HG03520 (cell line): ENCODE data around the gene LYSMD1.
A peak's percentile ranks its signal among the peaks of the same experiment; 100 is the strongest.

Experiments used
- ATAC-seq: cut with Tn5 transposase; IDR thresholded peaks from one replicate; pipeline ENCODE4 v1.9.1; 2021; ENCODE audit warnings: mild to moderate bottlenecking, moderate library complexity; ENCODE audit not compliant: unreplicated experiment

The LYSMD1 gene

DNA sequence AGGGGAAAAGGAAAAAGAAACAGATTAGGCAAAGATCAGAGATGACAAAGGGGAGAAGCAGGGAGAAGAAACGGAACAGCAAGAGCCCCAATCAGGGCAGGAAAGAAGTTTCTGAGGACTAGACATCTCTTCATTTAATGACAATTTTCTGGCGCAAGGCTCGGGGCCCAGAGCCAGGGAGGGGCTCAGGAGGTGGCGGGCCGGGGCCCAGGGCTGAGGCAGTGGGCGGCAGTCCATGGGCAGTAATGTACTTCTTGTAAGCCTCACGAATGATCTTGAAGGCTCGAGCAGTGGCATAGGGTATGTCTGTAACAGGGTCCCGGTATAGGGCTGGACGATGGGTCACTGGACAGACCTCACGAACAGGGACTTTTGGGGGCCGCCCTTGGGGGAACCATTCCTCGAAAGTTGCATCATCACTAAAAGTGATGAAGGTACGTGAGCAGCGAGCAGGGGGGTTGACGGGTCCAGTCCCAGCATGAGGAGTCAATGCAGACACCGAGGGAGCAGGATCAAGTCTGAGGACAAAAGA is 10.9 kb upstream of the LYSMD1 start:
- no peak for ATAC-seq

DNA sequence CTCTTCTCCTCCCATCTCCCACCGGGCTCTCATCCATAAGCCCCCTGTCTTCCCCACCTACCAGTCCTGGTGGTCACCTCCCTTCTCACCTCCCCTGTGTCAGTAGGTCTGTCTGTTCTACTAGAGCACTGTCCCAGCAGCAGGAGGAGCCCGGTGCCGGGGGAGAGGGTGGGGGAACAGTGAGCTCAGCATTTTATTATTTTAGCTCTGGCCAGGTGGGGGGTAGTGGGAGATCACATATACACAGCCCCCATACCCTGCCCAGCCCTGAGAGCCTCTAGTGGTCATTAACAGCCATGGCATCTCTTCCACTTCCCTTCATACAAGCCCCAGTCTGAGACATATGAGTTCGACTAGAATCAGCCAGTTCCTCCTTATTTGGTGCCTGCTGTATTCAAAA is 10.2 kb upstream of the LYSMD1 start, which contains the start of gene TMOD4:
Gene TMOD4, minus strand, starts transcription at position 119 of the 400 bp plus-strand sequence. CDS start 1,106 bp downstream, outside the sequence.
- ATAC-seq, result no peak

- ATAC-seq, result no peak
Observed at GRCh38 chr1:151175041-151175741, 9.5 kb upstream of the LYSMD1 start.

- no peak for ATAC-seq
Observed at GRCh38 chr1:151171190-151171589, 5.5 kb upstream of the LYSMD1 start.

- no peak for ATAC-seq
Observed at GRCh38 chr1:151167116-151167515, 1.4 kb upstream of the LYSMD1 start.

- no peak for ATAC-seq
Observed at GRCh38 chr1:151166505-151166956, 829 bp upstream of the LYSMD1 start.

DNA sequence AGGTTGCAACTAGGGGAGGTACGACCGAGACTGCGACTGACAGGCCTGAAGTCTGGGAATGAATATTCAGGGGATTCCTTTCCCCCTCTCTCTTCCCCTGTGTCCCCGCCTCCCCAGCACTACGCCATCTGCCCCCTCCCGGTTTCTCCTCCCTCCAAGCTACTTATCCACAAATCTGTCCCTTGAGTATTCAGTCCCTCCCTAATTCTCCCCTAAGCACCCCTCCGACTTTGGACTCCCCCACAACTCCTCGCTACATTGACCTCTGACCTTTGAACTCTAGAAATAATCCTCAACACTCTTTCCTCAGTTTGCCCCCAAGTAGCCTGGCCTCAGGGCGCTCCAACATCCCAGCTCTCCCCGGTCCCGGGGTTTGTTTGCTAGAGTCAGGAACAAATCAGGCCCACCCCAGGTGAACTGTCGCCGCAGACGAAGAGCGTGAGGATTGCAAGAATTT is 393 bp downstream of the LYSMD1 start:
- ATAC-seq, result no peak

DNA sequence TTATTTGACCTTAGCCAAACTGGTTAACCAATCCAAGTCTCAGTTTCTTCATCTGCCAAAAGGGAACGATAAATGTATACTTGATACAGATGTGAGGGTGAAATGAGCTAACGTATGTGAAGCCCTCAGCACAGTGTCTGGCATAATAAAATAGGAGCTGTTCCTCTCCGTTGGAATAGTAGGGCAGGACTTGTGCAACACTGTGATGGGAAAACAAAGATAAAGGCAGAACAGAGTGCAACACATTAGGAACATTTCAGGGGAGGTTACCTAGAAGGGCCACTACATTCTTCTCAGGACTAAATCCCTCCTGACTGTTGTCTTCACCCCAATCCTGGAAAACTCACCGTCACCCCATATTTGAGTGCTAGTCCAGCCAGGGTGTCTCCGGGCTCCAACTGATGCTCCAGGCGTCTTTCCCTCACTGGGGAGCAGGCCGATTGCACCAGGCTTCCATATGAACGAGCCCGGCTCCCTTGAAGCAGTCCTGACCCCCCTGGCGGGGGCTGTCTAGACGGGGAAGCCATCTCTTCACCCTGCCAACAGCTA is 896 bp downstream of the LYSMD1 start:
- no peak for ATAC-seq

DNA sequence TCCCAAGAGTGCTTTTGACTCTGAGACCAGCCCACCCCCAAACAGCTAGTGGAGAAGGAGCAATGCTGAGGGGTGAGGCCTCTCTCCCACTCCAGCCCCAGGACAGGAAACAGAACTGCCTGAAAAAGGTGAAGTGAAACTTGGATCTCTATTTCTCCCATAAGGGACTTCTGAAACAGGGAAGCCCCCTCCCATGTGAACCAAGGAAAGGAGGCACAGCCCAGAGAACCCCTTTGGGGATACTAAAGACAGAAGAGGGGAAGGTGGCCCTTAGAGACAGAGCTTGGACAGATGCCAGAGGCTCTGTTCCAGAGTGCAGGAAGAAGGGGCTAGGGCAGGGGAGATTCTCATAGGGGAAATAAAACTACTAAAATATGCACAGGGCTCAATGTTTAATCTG is 6.3 kb downstream of the LYSMD1 start:
- no peak for ATAC-seq

GRCh38 chr1:151158751-151159251 is 6.9 kb downstream of the LYSMD1 start:
- ATAC-seq, result no peak

DNA sequence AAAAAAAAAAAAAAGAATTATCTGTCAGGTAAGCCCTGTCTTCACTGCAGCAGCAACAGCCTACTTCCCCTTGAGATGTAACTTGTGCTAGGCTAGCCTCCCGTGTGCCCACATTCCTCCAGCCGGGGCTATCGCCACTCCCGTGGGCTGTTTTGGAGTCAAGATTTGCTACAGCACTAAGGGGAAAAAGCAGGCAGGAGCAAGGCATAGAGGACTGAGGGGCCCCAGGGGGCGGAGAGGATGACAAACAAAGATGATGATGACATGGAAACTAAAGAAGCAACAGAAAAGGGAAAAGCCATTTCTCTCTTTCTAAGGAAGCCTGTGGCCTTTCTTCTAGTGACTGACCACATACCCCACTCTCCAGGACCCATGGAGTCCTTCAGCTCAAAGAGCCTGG is 7.4 kb downstream of the LYSMD1 start:
- no peak for ATAC-seq

DNA sequence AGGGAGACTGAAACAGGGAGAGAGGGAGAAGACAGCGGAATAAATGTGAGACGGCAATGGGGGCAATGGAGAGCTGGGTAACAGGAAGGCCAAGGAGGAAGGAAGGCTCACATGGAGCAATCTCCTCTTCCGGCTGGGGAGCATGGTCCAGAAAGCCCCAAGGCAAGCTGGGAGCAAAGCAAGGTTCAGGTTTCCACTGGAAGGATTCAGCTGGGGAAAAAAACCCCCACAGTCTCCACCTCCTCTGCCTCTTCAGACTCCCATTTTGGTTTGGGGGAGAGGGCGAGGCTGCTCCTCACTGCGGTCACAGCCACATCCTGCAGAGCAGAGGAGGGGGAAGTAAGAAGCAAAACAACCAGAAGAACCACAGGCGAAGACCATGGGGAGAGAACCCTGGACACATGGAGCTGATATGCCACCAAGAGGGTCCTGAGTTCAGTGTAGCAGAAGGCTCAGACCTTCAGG is 8.6 kb downstream of the LYSMD1 start:
- ATAC-seq, result no peak

DNA sequence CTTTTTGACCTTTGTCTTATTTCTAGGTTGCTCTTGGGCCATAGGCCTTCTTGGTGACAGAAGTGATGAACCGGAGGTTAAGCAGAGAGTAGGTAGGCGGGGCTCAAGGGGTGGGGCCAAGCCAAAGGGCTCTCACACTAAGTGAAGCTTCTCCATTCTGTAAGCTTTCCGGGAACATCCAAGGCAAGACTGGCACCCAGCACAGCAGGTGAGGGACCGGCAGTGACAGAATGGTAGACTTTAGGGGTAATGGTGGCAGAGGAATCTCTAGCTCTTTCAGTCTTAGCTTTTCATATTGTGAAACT is 9.2 kb downstream of the LYSMD1 start, which contains the start of gene TNFAIP8L2:
Gene TNFAIP8L2, plus strand, starts transcription at position 135 of the 305 bp plus-strand sequence. CDS start 2,049 bp downstream, outside the sequence.
- peak; percentile 68 for ATAC-seq

- no peak for ATAC-seq
Observed at GRCh38 chr1:151147665-151148064, 18.0 kb downstream of the LYSMD1 start.

DNA sequence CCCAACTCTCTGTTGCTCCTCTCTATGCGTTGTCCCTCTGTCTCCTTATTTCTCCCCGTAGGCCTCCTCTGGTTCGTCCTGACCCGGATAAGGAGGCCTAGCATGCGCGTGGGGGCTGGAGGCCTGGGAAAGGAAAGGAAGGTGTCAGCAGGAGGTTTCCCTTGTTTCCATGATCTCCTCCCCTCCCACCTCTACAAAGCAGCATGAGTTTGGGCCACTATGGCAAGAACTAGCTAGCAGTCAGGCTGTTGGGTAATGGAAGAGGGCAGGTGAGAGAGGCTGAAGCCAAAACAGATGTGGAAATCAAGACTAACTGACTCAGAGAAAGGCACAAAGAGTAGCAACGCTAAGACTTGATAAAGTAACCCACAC is 18.6 kb downstream of the LYSMD1 start:
- ATAC-seq, result no peak

GRCh38 chr1:151146412-151147131 is 19.1 kb downstream of the LYSMD1 start, which contains the start of gene SEMA6C:
SEMA6C (minus strand) TSS chr1:151146631; CDS start chr1:151142621, 4,010 bp downstream.
- peak; percentile 92 for ATAC-seq

- no peak for ATAC-seq
Observed at GRCh38 chr1:151146072-151146411, 19.7 kb downstream of the LYSMD1 start.

- no peak for ATAC-seq
Observed at GRCh38 chr1:151145304-151146071, 20.2 kb downstream of the LYSMD1 start.

GRCh38 chr1:151144474-151145303 is 21.0 kb downstream of the LYSMD1 start:
- ATAC-seq, result no peak

DNA sequence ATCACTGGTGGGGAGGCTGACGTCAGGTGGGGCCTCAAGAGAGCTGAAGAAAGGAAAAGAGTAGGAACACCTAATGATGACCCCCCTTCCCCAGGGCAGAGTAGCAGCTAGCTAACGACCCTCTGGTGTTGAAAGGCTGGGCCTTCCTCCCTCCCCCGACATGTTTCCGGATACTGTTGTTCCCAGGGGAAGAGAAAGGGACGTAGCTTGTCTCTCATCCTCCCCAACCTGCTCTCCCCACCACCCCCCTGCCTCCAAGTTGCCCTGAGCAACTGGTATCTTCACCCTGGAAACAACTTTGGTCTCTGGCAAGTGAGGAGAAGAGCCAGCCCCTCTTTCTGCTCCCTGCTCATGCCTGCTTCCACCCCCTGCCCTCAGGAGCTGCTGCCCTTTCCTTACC is 21.7 kb downstream of the LYSMD1 start:
- ATAC-seq, result no peak
